Mammary epithelial cell (primary cell): ENCODE results near the gene LPAR6.

ENCODE experiments used
- CTCF ChIP-seq, 2 donors: IDR thresholded peaks in 1 of 2; conservative IDR thresholded peaks in 1 of 2; 2 replicates each; pipeline ENCODE4 v1.5.1; 2011 to 2012; ENCODE audit warnings: inconsistent platforms in 2 of 2, low read length in 2 of 2, mild to moderate bottlenecking in 2 of 2, control low read depth in 1 of 2, low read depth in 1 of 2; ENCODE audit not compliant: insufficient read depth in 1 of 2; ENCODE audit errors: extremely low read depth in 1 of 2
- EZH2 ChIP-seq: IDR thresholded peaks from 2 replicates; pipeline ENCODE4 v1.6.1; 2012; ENCODE audit warnings: low read length, inconsistent platforms, borderline replicate concordance

- no peak for TF ChIP-seq CTCF (conservative IDR thresholded peaks at IDR 0.05 in 1 of 2, IDR thresholded peaks at IDR 0.05 in 1 of 2; ENCODE audit: extremely low read depth in 1 of 2, insufficient read depth in 1 of 2, low read depth in 1 of 2, low read length in 2 of 2)
- TF ChIP-seq EZH2 = no peak
These were observed 19.2 kb upstream of the LPAR6 start for GRCh38 chr13:48431987-48432615.
